Stimulated activated CD8-positive, alpha-beta memory T cell treated with anti-CD3 and anti-CD28 coated beads, Interleukin-12 subunit alpha, Interleukin-12 subunit beta, amount 100 ng/mL, for 4 hours (primary cell): ENCODE data around the gene SPTLC3.

Experiments
- DNase-seq: peaks from one replicate; pipeline ENCODE4 v3.0.0-alpha.2; 2020; ENCODE audit warnings: low read depth

The SPTLC3 gene

DNA sequence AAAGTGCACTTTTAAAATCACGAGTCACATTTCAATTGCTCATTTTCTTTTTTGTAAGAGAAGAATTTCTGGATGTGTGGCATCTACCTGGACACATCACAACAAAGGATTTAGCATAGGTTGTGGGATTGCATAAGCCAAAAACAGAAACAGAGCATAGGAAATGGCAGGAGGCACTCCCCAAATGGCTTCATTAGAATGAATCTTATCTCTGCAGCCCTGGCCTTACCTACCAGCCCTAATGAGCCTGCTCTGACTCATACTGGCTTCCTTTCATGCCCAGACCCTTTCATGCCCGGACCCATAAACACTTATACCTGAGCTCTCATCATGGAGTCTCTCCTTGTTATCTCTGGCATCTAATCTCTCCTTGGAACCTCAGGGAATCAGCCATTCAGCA lies 23.9 kb upstream of the SPTLC3 start:
- no peak for DNase-seq

DNA sequence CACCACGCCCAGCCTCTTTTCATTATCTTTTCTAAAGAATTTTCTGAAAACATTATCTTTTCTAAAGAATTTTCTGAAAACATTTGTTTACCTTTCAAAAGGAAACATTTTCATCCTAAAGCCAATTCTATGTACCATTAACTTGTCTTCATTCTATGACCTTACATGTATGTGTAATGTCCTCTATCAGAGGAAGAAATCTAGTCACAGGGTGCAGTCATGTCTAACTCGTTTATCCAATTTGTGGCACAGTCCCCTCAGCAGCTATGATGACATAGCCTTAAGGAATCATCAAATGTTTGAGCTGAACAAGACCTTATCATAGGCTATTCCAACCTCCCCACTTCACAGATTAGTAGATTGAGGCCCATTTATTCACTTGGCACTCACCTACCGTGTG lies 21.5 kb upstream of the SPTLC3 start:
- DNase-seq = no peak

DNA sequence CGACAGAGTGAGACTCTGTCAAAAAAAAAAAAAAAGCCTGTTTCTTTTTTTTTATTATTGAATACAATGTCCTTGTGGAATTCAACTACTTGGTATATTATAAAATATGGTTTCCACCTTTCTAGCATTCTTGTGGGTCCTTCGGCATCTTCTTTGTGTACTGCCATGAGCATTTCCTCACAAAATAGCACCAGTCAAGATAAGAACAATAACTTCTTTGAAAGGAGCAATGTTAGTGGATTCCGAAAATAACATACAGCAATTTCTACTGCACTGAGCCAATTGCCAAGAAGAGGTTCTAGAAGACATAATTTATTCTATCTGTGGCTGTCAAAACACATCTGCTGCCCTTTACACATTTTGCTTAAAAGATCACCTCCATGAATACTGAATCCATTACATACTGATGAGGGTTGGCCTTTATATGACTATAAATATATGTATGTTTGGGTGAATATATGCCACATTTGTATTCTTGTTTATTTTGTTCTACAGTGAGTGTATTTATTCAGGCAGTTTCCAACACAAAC lies 19.1 kb upstream of the SPTLC3 start:
- DNase-seq = no peak

DNA sequence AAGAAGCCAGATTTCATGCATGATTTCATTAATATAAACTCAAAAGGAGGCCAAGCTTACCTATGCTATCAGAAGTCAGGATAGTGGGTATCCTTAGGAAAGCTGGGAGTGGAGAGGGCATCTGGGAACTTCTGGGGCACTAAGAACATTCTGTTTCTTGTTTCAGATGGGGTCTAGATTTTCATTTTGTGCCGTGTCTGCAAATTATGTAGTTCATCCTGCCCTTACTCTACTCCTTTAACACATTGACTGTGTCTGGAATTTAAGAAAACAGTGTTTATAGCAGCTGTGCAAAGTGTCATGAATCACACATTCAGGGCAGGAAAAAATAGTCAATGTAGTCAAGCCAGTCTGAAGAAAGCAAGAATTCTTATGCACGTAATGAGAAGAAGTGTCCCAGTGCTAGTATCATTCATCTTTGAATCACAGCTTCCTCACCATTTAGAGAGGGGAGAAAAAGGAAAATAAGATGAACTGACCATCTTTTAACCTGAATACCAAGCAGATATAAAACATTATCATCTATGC lies 11.6 kb upstream of the SPTLC3 start:
- DNase-seq = no peak

DNA sequence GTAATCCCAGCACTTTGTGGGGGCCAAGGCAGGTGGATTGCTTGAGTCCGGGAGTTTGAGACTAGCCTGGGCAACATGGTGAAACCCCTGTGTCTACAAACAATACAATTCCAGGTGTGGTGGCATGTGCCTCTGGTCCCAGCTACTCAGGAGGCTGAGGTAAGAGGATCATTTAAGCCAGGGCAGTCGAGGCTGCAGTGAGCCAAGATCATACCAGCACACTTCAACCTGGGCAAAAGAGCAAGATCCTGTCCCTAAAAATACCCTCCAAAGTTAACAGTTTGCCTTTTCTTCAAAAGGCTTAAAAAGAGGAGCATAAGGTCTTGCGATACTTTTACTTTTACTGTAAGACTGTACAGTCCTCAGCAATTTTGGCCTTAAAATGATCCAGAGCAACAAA lies 10.7 kb upstream of the SPTLC3 start:
- DNase-seq = no peak

DNA sequence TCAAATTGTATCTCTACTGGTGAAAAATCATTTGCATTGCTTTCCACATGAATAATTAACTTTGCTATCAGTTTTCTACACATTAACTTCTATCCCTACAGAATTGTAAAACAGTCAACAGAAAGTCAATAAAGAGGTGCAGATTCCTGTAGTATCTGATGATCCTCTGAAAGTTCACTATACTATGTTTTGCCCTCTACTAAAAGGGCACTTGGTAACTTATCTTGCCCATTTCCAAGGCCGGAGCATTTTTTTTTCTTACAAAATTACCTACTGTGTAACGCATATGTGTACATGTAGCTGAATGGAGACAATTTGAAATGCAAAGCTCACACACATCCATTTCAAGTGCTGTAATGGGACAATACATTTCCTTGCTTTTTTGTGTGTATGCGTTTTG lies 9.6 kb upstream of the SPTLC3 start:
- no peak for DNase-seq

DNA sequence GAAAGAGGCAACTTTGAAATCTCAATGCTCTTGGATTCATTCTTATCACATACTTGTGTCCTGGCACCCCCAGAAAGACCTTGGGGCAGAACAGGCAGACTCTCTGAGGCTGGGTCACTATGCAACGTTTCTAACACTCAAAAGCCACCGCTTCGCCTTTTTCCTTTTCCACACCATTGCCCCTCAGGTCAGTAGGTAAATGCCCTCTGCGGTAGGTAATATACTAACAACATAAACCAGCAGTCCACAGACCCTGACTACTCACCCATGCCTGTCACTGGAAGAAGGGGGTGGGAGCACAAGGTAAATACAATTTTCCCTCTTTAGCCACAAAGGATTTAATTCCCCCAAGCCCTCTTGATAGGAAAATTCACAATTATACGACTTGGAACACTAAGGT lies 6.5 kb upstream of the SPTLC3 start:
- no peak for DNase-seq

DNA sequence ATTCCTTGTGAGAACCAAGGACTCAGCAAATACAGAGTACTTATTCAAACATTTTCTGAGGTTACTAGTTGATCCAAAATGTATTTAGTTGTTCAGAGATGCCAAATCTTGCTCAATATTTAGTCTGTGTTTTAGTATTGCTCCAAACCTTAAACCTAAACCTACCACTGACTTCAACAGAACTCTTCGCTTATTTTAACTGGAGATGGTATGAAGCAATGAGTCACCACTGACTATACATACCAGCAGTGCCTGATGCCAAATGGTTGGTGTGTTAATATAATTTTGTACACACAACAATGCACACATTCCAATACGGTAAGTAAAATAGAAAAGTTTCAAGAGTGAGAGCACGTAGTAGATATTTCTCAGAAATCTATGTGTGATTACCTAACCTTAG lies 1.9 kb upstream of the SPTLC3 start:
- no peak for DNase-seq

DNA sequence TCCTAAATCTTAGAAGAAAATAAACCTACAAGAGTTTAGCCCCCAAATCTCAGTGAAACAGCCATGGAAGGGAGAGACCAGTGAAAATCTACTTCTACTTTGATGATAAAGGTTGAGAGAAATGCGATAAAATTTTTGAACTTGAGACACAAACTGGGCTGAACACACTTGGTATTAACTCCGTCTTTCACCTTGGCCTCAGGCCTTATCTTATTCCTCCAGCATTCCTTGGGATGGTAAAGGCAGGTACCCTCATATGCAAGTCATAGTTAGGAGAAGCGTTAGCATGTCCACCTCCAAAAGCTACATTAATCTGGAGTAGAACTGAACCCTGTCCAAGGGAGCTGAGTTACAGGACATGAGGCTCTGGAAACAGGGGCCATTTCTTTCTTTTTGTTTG lies 1.2 kb upstream of the SPTLC3 start:
- no peak for DNase-seq

DNA sequence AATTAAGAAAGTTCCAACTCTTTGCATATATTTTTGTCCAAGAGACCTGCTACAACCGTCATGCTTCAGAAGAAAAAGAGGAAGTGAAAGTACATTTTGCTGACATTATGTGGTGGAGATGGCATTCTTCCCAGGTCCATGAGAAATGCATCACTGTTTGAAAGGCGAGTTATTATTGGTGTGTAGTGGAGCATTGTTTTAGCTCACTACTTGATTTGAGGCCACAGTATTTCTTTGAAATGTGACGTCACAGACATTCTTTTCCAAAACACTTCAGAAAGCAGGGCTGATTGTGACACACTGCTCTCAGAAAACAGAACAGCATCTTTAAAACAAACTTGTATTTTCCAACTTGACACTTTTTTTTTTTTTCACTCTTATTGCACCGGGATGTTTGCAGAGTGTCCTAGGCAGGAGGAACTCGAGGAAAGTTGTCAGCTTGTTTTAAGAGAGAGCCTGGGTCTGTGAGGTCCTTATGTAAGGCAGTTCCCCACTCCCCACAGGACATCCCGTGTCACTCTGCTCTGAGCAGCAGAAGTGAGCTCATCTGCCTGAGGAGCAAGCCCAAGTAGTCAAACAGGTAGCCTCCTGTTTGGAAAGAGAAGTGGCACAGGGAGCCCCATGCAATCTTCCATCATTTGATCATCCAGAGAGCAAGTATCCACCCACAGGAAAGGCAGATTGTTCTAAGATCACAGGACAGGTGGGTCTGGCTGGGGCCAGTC lies 1.1 kb downstream of the SPTLC3 start:
- no peak for DNase-seq

DNA sequence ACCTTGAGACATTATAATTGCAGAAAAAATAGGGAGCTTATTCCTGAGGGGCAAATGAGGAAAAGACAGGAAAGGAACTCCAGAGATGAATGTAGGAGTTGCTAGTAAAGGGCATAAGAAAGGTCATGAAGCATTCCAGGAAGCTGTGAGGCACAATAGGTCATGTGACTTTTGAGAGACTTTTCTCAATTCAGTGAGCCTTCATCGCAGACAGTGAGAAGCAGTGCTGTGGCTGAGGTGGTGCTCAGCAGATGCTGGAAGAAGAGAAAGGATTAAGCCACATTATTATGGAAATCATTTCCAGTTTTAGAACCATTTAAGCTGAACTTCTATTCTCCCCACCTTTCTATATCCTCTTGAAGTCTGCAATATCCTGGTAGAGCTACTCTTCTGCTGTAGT lies 4.1 kb downstream of the SPTLC3 start:
- DNase-seq = no peak

DNA sequence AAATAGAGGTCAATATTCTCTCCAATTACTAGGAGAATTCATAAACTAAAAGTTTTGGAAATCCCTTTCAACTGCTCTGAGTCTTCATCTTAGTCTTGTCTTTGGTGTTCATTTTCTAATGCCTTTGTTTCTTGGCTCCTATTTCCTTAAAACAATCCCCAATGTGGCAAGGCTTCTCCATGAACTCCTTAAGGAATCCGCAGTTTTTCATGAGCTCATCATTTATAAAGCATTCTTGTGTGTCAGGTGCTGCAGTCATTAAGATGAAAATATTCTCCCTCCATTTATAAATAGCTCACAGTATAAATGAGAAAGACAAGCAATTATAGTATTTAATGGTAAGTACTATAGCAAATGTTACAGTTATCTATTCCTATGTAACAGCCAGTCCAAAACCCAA lies 4.6 kb downstream of the SPTLC3 start:
- no peak for DNase-seq

DNA sequence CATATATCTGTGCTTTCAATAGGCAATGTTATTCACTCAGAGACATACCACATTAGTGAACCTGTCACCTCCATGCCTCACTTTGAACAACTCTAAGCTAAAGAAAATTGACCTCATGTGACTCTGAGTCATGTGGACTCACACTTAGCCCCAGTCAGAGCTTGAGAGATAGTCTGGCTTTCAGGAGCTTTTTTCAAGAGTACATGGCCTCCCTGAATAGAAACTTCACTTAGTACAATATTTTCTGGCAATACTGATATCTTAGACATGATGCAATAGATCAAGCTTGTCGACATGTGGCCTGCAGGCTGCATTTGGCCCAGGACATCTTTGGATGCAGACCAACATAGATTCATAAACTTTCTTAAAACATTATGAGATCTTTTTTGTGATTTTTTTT lies 8.5 kb downstream of the SPTLC3 start:
- DNase-seq = no peak

DNA sequence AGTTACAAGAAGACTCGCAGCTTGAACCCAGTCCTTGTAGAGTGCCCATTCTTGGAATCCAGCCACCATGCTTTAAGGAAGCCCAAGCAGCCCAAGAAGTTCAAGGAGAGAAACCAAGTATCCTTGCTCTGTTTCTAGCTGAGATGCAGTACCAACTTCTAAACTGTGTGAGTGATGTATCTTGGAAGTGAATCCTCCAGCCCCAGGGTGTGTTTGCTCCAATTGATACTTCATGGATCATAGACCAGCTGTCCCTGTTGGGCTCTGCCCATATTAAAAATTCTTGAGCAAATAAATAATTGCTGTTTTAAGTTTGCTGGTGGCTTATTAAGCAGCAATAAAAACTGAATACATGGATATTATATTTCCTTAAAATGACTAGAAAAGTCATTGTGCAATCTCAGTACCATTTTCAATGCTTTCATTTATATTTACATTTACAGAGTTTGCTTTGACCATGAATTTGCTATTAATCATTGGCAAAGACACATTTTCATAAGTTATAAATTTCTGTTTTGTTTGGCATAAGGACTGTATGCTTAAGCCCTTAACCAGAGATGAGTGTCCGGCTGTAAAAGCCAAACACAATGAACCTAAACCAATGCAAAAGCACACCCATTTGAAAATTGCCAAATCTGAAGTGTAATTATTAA lies 9.2 kb downstream of the SPTLC3 start:
- DNase-seq = no peak

DNA sequence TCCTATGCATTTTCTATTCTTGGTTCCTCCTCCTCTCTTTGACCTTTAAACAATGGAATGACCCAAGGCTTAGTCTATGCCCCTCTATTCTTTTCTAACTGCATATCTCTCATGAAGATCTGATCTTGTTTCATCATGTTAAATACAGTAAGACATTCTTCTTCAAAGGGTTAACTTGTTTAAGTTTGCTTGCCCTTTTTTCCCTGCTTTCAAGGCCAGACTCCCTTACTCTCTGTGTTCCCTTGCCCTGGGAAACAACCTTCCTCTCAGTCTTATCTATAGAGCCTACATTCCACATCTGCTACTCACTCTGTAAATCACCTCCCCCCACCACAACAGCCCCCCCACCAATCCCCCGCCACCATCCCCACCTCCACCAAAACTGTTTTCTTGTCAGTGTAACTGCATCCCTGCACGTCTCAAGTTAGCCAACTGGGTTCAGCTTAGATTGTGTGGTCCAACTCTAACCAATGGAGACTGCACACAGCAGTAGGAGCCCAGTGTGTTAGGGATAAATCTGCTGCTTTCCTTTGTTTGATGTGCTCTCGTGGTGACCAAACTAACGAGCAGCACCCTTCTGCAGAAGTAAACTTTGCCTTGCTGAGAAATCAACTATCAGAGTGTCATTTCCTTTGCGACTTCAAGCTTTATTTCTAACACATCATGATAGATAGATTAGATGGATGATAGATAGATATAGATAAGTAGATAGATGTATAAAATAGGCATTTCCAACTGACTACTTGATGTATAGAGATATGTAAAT lies 12.6 kb downstream of the SPTLC3 start:
- no peak for DNase-seq

DNA sequence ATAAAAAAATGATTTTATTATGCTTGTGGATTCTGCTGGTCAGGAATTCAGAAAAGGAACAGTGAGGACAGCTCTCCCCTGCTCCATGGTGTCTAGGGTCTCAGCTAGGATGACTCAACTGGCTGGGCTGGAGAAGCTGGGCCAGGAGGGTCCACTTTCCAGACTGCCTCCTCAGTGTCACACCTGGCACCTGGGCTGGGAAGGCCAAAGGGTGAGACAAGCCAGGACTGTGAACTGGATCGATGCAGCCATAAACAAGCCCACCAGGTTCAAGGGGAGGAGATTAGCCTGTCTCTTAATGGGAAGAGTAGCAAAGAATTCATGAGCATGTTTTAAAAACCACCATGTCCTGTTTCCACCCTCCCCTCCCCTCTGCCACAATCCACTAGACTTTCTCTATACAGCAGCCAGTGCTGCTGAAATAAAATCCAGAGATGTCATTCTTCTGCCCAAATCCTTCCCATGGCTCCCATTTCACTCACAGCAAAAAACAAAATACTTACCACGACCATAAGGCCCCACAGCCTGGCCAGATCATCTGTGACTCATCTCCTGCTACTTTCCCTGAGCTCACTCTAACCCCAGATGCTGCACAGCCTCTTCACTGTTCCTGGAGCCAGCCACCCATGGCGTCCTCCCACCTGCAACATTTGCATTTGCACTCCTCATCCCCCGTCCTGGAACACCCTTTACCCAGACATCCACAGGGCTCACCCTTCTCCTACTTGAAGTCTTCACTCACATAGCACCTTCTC lies 13.8 kb downstream of the SPTLC3 start:
- DNase-seq = no peak

DNA sequence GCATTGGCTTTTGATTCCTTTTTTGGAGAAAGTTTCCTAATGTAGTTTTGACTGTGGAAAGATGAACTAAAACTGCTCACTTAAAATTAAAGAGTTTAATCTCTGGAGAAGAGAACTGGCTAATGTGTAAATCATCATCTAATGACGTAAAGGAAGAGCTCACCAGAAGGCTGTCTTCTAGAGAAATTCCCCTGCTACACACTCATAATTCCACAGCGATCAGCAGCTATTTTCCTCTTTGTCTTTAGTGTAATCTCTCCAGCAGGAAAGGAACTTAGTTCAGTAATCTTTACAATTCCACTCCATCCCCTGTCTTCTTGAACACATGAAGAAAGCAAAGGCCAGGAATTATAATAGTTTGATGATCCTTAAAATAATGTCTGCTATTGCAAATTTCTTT lies 15.8 kb downstream of the SPTLC3 start:
- no peak for DNase-seq

DNA sequence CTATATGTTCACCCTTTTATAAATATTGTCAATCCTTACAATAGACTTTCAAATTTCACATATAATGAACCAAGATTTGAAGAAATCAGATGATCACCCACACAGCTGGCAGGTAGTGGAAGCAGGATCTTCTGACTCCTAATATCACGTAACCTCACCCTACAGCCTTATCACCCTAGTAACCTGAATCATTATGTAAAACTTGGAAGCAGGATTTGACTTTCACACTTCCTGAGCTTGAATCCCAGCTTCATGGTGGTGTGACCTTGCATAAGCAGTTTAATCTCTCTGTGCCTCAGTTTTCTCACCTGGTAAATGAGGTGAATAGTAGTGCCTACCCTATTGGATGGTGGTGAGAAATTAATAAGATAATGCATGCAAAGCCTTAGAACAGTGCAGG lies 16.4 kb downstream of the SPTLC3 start:
- no peak for DNase-seq

DNA sequence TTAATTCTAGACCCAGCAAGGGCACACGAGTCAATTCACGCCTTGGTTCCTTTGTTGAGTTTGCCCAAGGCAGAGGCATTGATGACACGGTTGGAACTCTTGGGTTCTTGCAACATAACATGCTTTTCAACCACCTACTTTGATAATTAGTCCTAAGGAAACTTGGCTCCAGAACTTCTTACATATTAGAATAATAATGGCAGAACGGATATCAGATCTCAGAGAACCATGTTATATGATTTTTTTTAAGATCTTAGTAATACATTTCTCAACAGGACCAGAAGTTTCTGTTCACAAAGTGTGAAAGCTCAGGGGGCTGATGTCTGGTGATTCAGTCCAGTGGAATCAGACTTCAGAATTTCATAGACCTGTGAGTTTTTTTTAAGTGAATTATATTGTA lies 19.2 kb downstream of the SPTLC3 start:
- no peak for DNase-seq

DNA sequence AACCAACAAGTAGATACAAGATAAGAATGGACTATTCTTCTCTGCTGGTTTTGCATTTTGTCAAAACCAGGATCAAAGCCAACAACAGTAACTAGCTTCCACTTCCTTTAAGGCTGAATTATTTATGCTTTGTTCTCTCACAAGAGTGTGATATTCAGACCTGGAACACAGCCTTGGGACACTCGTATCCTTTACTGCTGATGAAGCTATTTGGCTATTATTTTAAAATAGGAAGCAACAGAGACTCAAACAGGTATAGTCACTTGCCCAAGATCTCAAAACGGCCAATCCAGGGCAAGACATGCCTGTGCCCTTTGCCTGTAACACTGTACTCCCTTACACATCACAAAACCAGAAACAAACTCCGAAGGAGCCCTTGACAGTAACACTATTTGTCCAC lies 19.9 kb downstream of the SPTLC3 start:
- DNase-seq = no peak

DNA sequence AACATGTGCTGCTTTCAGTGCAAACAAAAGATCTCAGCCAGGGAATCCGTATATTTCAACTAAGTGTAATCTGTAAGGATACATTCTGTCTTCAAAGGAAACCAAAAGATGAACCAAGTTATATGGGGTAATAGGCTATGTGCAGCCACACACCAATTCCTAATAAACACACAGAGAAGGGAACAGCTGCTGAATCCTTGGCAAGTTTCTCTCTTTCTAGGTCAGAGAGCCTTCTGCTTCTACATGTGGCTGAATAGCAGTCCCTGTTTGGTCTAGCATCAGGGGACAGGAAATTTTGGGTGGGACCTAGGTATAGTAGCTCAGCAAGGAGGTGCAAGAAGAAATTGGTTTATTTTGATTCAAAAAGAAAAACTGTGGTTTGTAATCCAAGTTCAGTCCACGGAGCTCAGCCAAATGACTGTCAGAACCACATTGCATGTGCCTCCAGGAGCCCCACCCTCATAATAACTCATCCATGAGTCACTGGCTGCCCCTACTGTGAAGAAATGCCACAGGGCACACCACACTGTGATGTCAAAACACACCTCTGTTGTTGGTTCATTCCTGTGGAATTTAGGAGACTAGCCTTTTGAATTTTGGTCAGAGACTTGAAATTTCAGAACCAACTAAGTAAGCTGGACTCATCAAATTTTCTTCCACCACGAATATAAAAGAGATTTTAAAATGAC lies 21.1 kb downstream of the SPTLC3 start:
- no peak for DNase-seq

DNA sequence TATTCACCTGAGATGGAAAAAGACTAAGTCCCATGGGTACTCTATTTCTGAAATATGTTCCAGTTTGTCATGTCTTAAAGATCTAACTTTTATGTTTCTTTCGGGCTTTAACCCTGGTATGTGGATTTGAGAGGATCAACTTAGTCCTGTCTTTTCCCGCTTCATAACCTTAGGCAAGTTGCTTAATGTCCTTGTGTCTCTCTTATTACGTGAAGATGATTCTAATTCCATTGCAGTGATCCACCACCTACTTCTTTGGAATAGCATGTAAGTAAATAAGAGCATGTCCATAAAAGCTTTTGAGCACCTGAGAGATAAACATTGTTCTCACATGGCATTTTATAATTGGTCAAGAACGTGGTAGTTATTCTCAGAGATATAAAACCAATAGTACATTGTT lies 23.0 kb downstream of the SPTLC3 start:
- no peak for DNase-seq
